ENCODE measurements around the gene PLPPR4.
A peak's percentile ranks its signal among the peaks of the same experiment; 100 is the strongest.
"Not testable (repeated sequence)": the region's sequence is repeated elsewhere in the genome, so short reads cannot be mapped to it uniquely, and the experiment has no call there.

The PLPPR4 gene

GRCh38 chr1:99264201-99265021 lies at the start of gene PLPPR4:
TSS of gene PLPPR4 (plus strand) at chr1:99264492. CDS start at chr1:99264594, 102 bp downstream.
- peak; percentile 26 for DNase-seq (ENCODE audit: low spot score)

- DNase-seq (ENCODE audit: low spot score), result no peak
These were observed 47.3 kb upstream of the PLPPR4 start for GRCh38 chr1:99216956-99217355.

GRCh38 chr1:99217599-99217998 lies 46.7 kb upstream of the PLPPR4 start:
- DNase-seq (ENCODE audit: low spot score), result no peak

- DNase-seq (ENCODE audit: low spot score), result no peak
These were observed 45.7 kb upstream of the PLPPR4 start for GRCh38 chr1:99218572-99218971.

GRCh38 chr1:99218999-99219398 lies 45.3 kb upstream of the PLPPR4 start:
- DNase-seq (ENCODE audit: low spot score), result no peak

GRCh38 chr1:99227056-99227897 lies 37.0 kb upstream of the PLPPR4 start:
- DNase-seq (ENCODE audit: low spot score), result no peak

- no peak for DNase-seq (ENCODE audit: low spot score)
These were observed 36.1 kb upstream of the PLPPR4 start for GRCh38 chr1:99228153-99228552.

GRCh38 chr1:99229122-99229521 lies 35.2 kb upstream of the PLPPR4 start:
- DNase-seq (ENCODE audit: low spot score), result no peak

- DNase-seq (ENCODE audit: low spot score), result no peak
These were observed 33.6 kb upstream of the PLPPR4 start for GRCh38 chr1:99230695-99231094.

- no peak for DNase-seq (ENCODE audit: low spot score)
These were observed 32.1 kb upstream of the PLPPR4 start for GRCh38 chr1:99232172-99232571.

- no peak for DNase-seq (ENCODE audit: low spot score)
These were observed 30.8 kb upstream of the PLPPR4 start for GRCh38 chr1:99233446-99233845.

GRCh38 chr1:99236756-99237155 lies 27.5 kb upstream of the PLPPR4 start:
- DNase-seq (ENCODE audit: low spot score), result no peak

GRCh38 chr1:99239690-99240089 lies 24.6 kb upstream of the PLPPR4 start:
- no peak for DNase-seq (ENCODE audit: low spot score)

- no peak for DNase-seq (ENCODE audit: low spot score)
These were observed 23.7 kb upstream of the PLPPR4 start for GRCh38 chr1:99240621-99241020.

- DNase-seq (ENCODE audit: low spot score), result no peak
These were observed 18.1 kb upstream of the PLPPR4 start for GRCh38 chr1:99246152-99246551.

- DNase-seq (ENCODE audit: low spot score), result no peak
These were observed 17.1 kb upstream of the PLPPR4 start for GRCh38 chr1:99247199-99247598.

- no peak for DNase-seq (ENCODE audit: low spot score)
These were observed 13.6 kb upstream of the PLPPR4 start for GRCh38 chr1:99250728-99251127.

- no peak for DNase-seq (ENCODE audit: low spot score)
These were observed 13.0 kb upstream of the PLPPR4 start for GRCh38 chr1:99251308-99251707.

- DNase-seq (ENCODE audit: low spot score), result no peak
These were observed 11.7 kb upstream of the PLPPR4 start for GRCh38 chr1:99252630-99253029.

GRCh38 chr1:99260402-99260801 lies 3.9 kb upstream of the PLPPR4 start:
- not testable (repeated sequence) for DNase-seq (ENCODE audit: low spot score)

GRCh38 chr1:99265124-99265523 lies 832 bp downstream of the PLPPR4 start:
- DNase-seq (ENCODE audit: low spot score), result no peak

GRCh38 chr1:99266726-99267125 lies 2.4 kb downstream of the PLPPR4 start:
- DNase-seq (ENCODE audit: low spot score), result no peak

- no peak for DNase-seq (ENCODE audit: low spot score)
These were observed 3.7 kb downstream of the PLPPR4 start for GRCh38 chr1:99268021-99268420.

Measured in globus pallidus (tissue), 1 donor.